ENCODE measurements around the gene MSRB1. TPM values are rescaled to one million over a fixed set of nuclear protein-coding genes. Genes with fewer than 3 reads are reported as not detected.
A peak's percentile ranks its signal among the peaks of the same experiment; 100 is the strongest.

The MSRB1 gene
- total RNA-seq, 2 experiments from 2014 or later = 8.5 to 11.0 TPM

DNA sequence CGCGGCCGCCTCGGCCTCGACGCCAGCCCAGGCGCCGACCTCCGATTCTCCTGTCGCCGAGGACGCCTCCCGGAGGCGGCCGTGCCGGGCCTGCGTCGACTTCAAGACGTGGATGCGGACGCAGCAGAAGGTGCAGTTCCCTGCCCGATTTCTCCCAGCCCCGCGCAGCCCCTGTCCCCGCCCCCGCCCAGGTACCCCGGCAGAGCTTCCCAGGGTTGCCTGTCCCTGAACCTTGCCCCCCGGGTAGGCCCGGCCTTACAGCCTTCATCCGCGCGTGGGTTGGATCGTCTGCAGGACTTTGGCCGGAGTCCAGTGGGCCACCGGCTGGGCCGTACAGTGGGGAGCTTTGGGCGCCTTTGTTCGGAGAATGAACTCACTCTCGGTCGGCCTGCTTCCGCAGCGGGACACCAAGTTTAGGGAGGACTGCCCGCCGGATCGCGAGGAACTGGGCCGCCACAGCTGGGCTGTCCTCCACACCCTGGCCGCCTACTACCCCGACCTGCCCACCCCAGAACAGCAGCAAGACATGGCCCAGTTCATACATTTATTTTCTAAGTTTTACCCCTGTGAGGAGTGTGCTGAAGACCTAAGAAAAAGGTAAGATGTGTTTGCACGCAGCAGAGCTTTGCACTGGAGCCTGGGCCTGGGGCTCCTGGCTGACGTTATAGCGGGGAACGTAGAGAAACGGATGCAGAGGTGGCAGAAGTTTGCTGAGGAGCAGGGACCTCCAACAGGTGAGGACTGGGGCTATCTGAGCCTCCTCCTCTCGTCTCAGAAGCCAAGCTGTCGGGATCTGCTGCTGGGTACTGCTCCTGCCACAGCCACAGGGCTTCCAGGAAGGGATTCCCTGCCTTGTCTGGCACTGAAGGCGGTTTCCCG is 41.6 kb upstream of the MSRB1 start:
- Mint-ChIP-seq H3K4me1 (ENCODE audit: low read depth) (peaks cover 12% of the 10 kb centered on the region), H3K4me3 (peak overlapping the region; percentile 80), H3K27ac (no peak overlapping the region), H3K36me3 (ENCODE audit: low read depth) (peaks cover 9% of the 10 kb centered on the region), H3K27me3 (ENCODE audit: low read depth) (peaks cover 34% of the 10 kb centered on the region), H3K9me3 (no peaks in the 10 kb centered on the region)
- CTCF ChIA-PET = interaction anchor here (0.7 to 1.0 kb wide), 3 partner anchors 9 to 44 kb away, joined by 3 to 4 read pairs (median 3); no protein-coding TSS in a partner anchor
- intact Hi-C loops (cut with micrococcal nuclease) = loop anchor here (1.0 to 2.0 kb wide), 2 partner anchors 13 to 20 kb away; partner anchors contain the start of gene RPS2
- DNase-seq = no peak

DNA sequence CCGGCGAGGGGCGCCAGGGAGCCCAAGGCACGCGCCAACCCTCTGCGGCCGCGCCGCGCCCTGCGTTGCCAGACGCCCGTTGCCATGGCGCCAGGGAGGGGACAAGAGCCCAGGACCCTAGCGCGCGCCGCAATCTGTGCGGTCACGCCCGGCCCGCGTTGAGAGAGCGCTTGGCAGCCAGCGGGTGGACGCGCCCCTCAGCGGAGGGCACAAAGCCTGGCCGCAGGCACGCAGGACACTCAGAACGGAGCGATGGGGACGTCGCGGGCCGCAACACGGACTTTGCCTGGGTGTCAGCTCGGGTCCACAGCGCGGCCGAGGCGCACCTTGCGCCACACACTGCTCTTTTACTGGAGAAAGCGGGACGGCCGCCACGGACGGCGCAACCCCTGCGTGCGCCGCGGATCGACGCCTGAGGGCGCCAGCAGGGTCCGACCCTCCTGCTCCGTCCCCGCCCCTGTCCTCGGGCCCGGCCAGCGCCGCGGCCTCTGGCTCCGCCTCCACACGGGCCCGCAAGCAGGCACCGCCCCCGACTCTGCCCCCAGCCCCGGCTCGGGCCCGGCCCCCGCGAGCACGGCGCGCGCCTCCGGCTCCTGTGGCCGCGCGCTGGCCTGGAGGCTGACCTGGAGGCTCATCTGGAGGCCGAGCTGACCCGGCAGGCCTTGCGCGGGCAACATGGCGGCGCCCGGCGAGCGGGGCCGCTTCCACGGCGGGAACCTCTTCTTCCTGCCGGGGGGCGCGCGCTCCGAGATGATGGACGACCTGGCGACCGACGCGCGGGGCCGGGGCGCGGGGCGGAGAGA is 40.7 kb upstream of the MSRB1 start, which contains the start of gene GFER:
Gene GFER (plus strand): TSS at position 650 of the 803 bp plus-strand sequence. CDS start 26 bp downstream, at position 676.
- Mint-ChIP-seq H3K36me3 (ENCODE audit: low read depth) (peaks cover 11% of the 10 kb centered on the region), H3K4me1 (ENCODE audit: low read depth) (peaks cover 10% of the 10 kb centered on the region), H3K27ac (no peak within 1 kb of the TSS), H3K4me3 (peak within 1 kb of the TSS; percentile 80), H3K27me3 (ENCODE audit: low read depth) (peaks cover 26% of the 10 kb centered on the region), H3K9me3 (no peaks in the 10 kb centered on the region)
- peak; percentile 74 for DNase-seq
- CTCF ChIA-PET = interaction anchor here (0.9 kb wide), 1 partner anchor 20 kb away, joined by 3 read pairs; no protein-coding TSS in a partner anchor
- intact Hi-C loops (cut with micrococcal nuclease) = loop anchor here (1.0 to 2.0 kb wide), 2 partner anchors 12 to 19 kb away; partner anchors contain the start of gene RPS2

GRCh38 chr16:1982991-1983543 is 40.1 kb upstream of the MSRB1 start:
- Mint-ChIP-seq H3K36me3 (ENCODE audit: low read depth) (peaks cover 15% of the 10 kb centered on the region), H3K27me3 (ENCODE audit: low read depth) (peaks cover 22% of the 10 kb centered on the region), H3K27ac (no peak overlapping the region), H3K4me3 (peak overlapping the region; percentile 80), H3K4me1 (ENCODE audit: low read depth) (peaks cover 10% of the 10 kb centered on the region), H3K9me3 (no peaks in the 10 kb centered on the region)
- CTCF ChIA-PET = interaction anchor here (0.7 to 1.4 kb wide), 3 partner anchors 7 to 31 kb away, joined by 3 to 4 read pairs (median 4); no protein-coding TSS in a partner anchor
- intact Hi-C loops (cut with micrococcal nuclease) = no loop called here
- DNase-seq = no peak

DNA sequence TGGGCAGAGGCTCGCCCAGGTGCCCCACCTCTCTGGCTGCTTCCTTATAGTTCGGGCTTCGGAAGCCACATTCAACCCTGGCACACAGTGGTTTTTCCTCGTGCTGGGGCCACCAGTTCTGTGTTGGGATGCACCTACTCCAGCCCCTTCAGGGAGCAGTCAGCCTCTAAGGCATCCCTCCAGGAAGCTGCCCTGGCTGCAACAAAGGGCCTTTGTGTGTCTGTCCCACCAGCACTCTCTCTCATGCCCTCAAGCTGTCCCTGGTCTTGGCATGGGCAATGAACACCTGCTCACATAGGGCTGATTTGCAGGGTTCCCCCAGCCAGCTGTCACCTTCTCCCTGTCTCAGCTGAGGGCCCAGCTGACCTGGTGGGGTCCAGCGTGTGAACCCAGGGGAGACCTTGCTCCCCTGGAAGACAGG is 39.0 kb upstream of the MSRB1 start:
- intact Hi-C loops (cut with micrococcal nuclease) = no loop called here
- DNase-seq = no peak
- no peak overlapping the region for H3K4me3 Mint-ChIP-seq

DNA sequence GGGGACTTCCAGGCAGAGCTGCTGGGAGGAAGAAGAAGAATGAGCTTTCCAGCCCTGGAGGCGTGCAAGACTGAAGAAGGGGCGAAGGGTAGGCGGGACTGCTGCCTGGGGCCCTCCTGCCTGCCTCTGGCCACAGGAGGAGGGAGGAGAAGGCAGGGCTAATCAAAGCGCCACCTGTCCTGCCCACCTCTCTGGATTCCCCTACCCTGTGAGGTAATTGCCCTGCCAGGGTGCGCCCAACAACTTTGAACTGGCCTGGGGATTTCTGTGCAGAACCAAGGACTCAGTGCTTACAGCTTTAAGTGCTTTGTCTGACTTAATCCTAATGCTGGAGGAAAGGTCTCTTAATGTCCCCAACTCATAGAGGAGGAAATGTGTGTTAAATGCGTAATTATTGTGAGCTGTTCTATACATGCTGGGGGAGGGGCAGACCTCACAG is 38.4 kb upstream of the MSRB1 start, which contains the start of gene NOXO1:
Gene NOXO1 (minus strand): TSS at position 72 of the 439 bp plus-strand sequence. CDS start 290 bp downstream, outside the sequence.
- Mint-ChIP-seq H3K4me1 (ENCODE audit: low read depth) (peaks cover 10% of the 10 kb centered on the region), H3K27me3 (ENCODE audit: low read depth) (peaks cover 22% of the 10 kb centered on the region), H3K36me3 (ENCODE audit: low read depth) (peaks cover 12% of the 10 kb centered on the region), H3K27ac (no peak within 1 kb of the TSS), H3K4me3 (no peak within 1 kb of the TSS), H3K9me3 (no peaks in the 10 kb centered on the region)
- CTCF ChIA-PET = interaction anchor here (1.4 kb wide), 1 partner anchor 9 kb away, joined by 4 read pairs; no protein-coding TSS in a partner anchor
- intact Hi-C loops (cut with micrococcal nuclease) = no loop called here
- no peak for DNase-seq

More for the DNA sequence above, 39.0 kb upstream of the MSRB1 start:
- Mint-ChIP-seq H3K4me1 (ENCODE audit: low read depth) (peaks cover 10% of the 10 kb centered on the region), H3K27ac (no peak overlapping the region), H3K36me3 (ENCODE audit: low read depth) (peaks cover 18% of the 10 kb centered on the region), H3K27me3 (ENCODE audit: low read depth) (peaks cover 22% of the 10 kb centered on the region), H3K9me3 (no peaks in the 10 kb centered on the region)
- CTCF ChIA-PET = interaction anchor here (0.7 to 1.4 kb wide), 2 partner anchors 9 to 32 kb away, joined by 4 read pairs; no protein-coding TSS in a partner anchor

DNA sequence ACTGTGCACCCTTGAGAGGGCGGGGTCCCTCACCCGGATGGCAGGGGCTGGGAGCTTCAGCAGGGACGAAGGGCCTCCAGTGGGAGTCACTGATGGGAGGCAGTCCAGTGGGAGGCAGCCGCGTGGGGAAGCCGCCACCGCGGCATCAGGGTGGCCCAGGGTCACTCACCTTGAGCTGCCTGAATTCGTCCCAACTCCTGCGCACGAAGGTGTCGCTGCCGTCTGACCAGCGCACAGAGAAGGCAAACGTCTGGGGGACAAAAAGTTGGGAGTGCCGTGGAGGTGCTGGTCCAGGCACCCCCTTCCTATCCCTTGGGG is 37.7 kb upstream of the MSRB1 start:
- peaks cover 16% of the 10 kb centered on the region for H3K36me3 Mint-ChIP-seq (ENCODE audit: low read depth)
- H3K4me1 Mint-ChIP-seq (ENCODE audit: low read depth) = peaks cover 10% of the 10 kb centered on the region
- H3K27ac Mint-ChIP-seq = no peak overlapping the region
- H3K9me3 Mint-ChIP-seq = no peaks in the 10 kb centered on the region
- intact Hi-C loops (cut with micrococcal nuclease) = no loop called here
- CTCF ChIA-PET = no interaction called here
- no peak overlapping the region for H3K4me3 Mint-ChIP-seq
- no peak for DNase-seq
- H3K27me3 Mint-ChIP-seq (ENCODE audit: low read depth) = peaks cover 22% of the 10 kb centered on the region

- Mint-ChIP-seq H3K9me3 (no peaks in the 10 kb centered on the region), H3K27me3 (ENCODE audit: low read depth) (peaks cover 22% of the 10 kb centered on the region), H3K36me3 (ENCODE audit: low read depth) (peaks cover 18% of the 10 kb centered on the region), H3K4me3 (no peak overlapping the region), H3K27ac (no peak overlapping the region), H3K4me1 (ENCODE audit: low read depth) (peaks cover 9% of the 10 kb centered on the region)
- CTCF ChIA-PET = no interaction called here
- no peak for DNase-seq
- intact Hi-C loops (cut with micrococcal nuclease) = no loop called here
These were observed 37.2 kb upstream of the MSRB1 start for GRCh38 chr16:1980030-1980769.

DNA sequence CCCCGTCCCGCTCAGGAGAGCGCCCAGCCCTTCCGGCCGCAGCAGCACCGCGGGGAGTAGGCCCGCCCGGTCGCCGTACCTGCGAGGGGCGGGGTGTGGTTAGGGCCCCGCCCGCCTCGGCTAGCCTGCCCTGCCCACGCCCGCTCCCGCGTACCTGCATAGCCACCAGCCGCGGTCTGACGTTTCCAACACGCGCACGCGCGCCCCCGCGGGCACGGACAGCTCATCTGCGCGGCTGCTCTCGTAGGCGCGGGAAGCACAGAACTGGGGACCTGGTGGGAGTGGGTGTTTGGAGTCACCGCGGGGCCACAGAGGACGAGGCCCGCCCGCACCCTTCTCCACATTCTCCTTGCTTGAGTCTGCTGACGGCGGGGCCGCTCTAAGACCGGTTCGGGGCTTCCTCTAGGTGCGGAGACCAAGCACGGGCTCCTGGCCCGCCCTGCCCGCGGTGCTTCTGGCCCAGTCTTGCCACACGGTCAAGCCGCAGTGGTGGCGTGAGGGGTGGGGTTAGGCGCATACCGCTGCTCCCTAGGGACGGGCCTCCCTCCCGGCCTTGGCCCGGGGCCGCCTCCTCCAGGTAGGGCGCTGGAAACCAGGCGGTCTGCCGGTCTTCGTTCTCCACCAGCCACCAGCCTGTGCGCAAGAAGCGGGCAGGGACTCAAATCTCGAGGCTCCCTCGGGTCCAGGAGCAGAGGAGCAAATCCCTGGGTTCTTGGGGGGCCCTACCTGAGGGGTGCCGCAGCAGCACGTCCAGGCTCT is 36.5 kb upstream of the MSRB1 start:
- H3K4me3 Mint-ChIP-seq = no peak overlapping the region
- peaks cover 2% of the 10 kb centered on the region for H3K4me1 Mint-ChIP-seq (ENCODE audit: low read depth)
- H3K9me3 Mint-ChIP-seq = no peaks in the 10 kb centered on the region
- H3K27me3 Mint-ChIP-seq (ENCODE audit: low read depth) = peaks cover 22% of the 10 kb centered on the region
- CTCF ChIA-PET = no interaction called here
- H3K27ac Mint-ChIP-seq = no peak overlapping the region
- DNase-seq = no peak
- H3K36me3 Mint-ChIP-seq (ENCODE audit: low read depth) = peaks cover 24% of the 10 kb centered on the region
- intact Hi-C loops (cut with micrococcal nuclease) = no loop called here

DNA sequence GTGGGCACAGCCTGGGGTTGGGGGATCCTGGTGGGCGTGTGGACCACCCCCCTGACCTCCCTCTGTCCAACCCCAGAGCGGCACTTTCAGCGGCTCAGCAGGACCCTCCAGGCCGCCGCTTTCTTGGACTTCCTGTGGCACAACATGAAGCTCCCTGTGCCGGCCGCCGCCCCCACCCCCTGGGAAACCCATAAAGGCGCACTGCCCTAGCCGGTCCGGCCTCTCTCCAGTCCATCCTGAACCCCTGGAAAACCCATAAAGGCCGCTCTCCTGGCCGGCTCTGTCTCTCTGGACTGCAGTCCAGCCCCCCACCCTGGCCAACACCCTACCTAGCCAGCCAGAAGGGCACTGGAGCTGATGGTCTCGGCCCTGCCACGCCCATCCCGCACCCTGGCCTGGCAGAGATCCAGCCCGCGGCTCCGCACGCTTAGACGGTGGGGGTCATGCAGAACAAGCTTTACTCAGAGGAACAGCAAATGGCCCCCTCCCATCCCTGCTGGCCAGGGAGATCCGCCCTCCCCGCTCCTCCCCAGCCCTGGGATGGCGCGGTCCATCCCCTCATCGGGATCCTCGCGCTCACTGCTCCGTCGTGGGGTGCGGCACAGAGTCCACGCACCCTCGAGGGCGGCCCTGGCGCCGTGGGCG is 35.6 kb upstream of the MSRB1 start:
- Mint-ChIP-seq H3K27me3 (ENCODE audit: low read depth) (peaks cover 22% of the 10 kb centered on the region), H3K4me3 (no peak overlapping the region), H3K4me1 (ENCODE audit: low read depth) (peaks cover 2% of the 10 kb centered on the region), H3K27ac (no peak overlapping the region), H3K36me3 (ENCODE audit: low read depth) (peaks cover 29% of the 10 kb centered on the region), H3K9me3 (no peaks in the 10 kb centered on the region)
- DNase-seq = no peak
- intact Hi-C loops (cut with micrococcal nuclease) = no loop called here
- CTCF ChIA-PET = no interaction called here

DNA sequence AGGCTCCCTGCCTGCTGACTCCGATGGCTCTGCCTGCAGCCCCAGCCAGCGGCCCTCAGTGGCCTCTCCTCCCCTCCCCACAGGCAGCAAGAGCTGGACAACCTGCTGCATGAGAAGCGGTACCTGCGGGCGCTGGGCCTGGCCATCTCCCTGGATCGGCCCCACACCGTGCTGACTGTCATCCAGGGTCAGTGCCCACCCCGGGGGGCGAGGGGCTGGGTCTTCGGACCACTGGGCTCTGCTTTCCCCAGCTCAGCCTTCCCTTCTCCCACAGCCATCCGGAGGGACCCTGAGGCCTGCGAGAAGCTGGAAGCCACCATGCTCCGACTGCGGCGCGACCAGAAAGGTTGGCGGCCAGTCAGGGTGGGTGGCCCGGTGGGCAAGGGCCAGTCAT is 34.9 kb upstream of the MSRB1 start:
- CTCF ChIA-PET = no interaction called here
- DNase-seq = no peak

More for the DNA sequence above, 34.9 kb upstream of the MSRB1 start:
- peaks cover 29% of the 10 kb centered on the region for H3K36me3 Mint-ChIP-seq (ENCODE audit: low read depth)
- H3K27ac Mint-ChIP-seq = no peak overlapping the region
- H3K4me3 Mint-ChIP-seq = no peak overlapping the region
- H3K27me3 Mint-ChIP-seq (ENCODE audit: low read depth) = peaks cover 18% of the 10 kb centered on the region
- peaks cover 7% of the 10 kb centered on the region for H3K4me1 Mint-ChIP-seq (ENCODE audit: low read depth)
- no peaks in the 10 kb centered on the region for H3K9me3 Mint-ChIP-seq
- intact Hi-C loops (cut with micrococcal nuclease) = no loop called here
